Measurements from ENCODE around the gene SLC26A1. TPM values are rescaled to one million over a fixed set of nuclear protein-coding genes. Genes with fewer than 3 reads are reported as not detected.

Gene SLC26A1
- total RNA-seq, 6 experiments from 2014 or later, result 0.16 to 0.38 (median 0.19) TPM; not detected in 3

- Mint-ChIP-seq H3K4me3 (no peak overlapping the region), H3K36me3 (ENCODE audit: low read depth) (0 out of 2 replicates have a peak, but pooled peaks cover 3% of the 10 kb centered on the region), H3K27me3 (ENCODE audit: insufficient read depth) (peaks cover 6% of the 10 kb centered on the region), H3K9me3 (no peaks in the 10 kb centered on the region), H3K4me1 (ENCODE audit: low read depth) (no peaks in the 10 kb centered on the region), H3K27ac (no peak overlapping the region)
- no peak for TF ChIP-seq CTCF (IDR thresholded peaks at IDR 0.05)
- no peak for DNase-seq
These were observed 30.7 kb downstream of the SLC26A1 start for GRCh38 chr4:962231-963208.

GRCh38 chr4:961351-962230 lies 31.6 kb downstream of the SLC26A1 start:
- 0 out of 2 replicates have a peak, but pooled peaks cover 3% of the 10 kb centered on the region for H3K36me3 Mint-ChIP-seq (ENCODE audit: low read depth)
- H3K27me3 Mint-ChIP-seq (ENCODE audit: insufficient read depth), result peaks cover 6% of the 10 kb centered on the region
- H3K27ac Mint-ChIP-seq, result no peak overlapping the region
- no peaks in the 10 kb centered on the region for H3K9me3 Mint-ChIP-seq
- H3K4me3 Mint-ChIP-seq, result no peak overlapping the region
- no peak for DNase-seq
- TF ChIP-seq CTCF (IDR thresholded peaks at IDR 0.05), result no peak
- no peaks in the 10 kb centered on the region for H3K4me1 Mint-ChIP-seq (ENCODE audit: low read depth)

- no peak overlapping the region for H3K4me3 Mint-ChIP-seq
- H3K27ac Mint-ChIP-seq, result no peak overlapping the region
These were observed 32.4 kb downstream of the SLC26A1 start for GRCh38 chr4:960636-961350.

GRCh38 chr4:960140-960635 lies 33.0 kb downstream of the SLC26A1 start:
- DNase-seq, result no peak
- no peaks in the 10 kb centered on the region for H3K4me1 Mint-ChIP-seq (ENCODE audit: low read depth)
- TF ChIP-seq CTCF (IDR thresholded peaks at IDR 0.05), result no peak
- H3K4me3 Mint-ChIP-seq, result no peak overlapping the region
- 0 out of 2 replicates have a peak, but pooled peaks cover 3% of the 10 kb centered on the region for H3K36me3 Mint-ChIP-seq (ENCODE audit: low read depth)
- no peaks in the 10 kb centered on the region for H3K9me3 Mint-ChIP-seq
- H3K27me3 Mint-ChIP-seq (ENCODE audit: insufficient read depth), result peaks cover 6% of the 10 kb centered on the region
- H3K27ac Mint-ChIP-seq, result no peak overlapping the region

More at GRCh38 chr4:960636-961350, 32.4 kb downstream of the SLC26A1 start:
- no peaks in the 10 kb centered on the region for H3K9me3 Mint-ChIP-seq
- H3K4me1 Mint-ChIP-seq (ENCODE audit: low read depth), result no peaks in the 10 kb centered on the region
- no peak for DNase-seq
- 0 out of 2 replicates have a peak, but pooled peaks cover 3% of the 10 kb centered on the region for H3K36me3 Mint-ChIP-seq (ENCODE audit: low read depth)
- no peak for TF ChIP-seq CTCF (IDR thresholded peaks at IDR 0.05)
- H3K27me3 Mint-ChIP-seq (ENCODE audit: insufficient read depth), result peaks cover 6% of the 10 kb centered on the region

Data from HFFc6 (cell line).